ENCODE data around the gene KRTAP5-6. TPM values are rescaled to one million over a fixed set of nuclear protein-coding genes. Genes with fewer than 3 reads are reported as not detected.

The KRTAP5-6 gene
- polyA plus RNA-seq, 1 donor (not counting 4 experiments of a cell fraction or from before 2014, with no cell fraction given): not detected

GRCh38 chr11:1728931-1729691 is 32.1 kb downstream of the KRTAP5-6 start:
- DNase-seq (ENCODE audit: low read depth, low spot score) (no peak), FAIRE-seq (no peak)
- Histone ChIP-seq H3K27ac (ENCODE audit: control insufficient read depth, insufficient read depth, low read length) (no peak overlapping the region), H3K4me1 (ENCODE audit: control insufficient read depth, extremely low read depth, insufficient read depth, low read length) (no peaks in the 10 kb centered on the region), H4K20me1 (ENCODE audit: control insufficient read depth, extremely low read depth, insufficient read depth, low read length) (no peaks in the 10 kb centered on the region), H3K4me3 (ENCODE audit: control insufficient read depth in 2 of 3, extremely low read depth in 1 of 3, insufficient read depth in 2 of 3, low read depth in 1 of 3, low read length in 3 of 3) (no peak overlapping the region), H2AFZ (ENCODE audit: control insufficient read depth, low read length) (no peak overlapping the region), H3K36me3 (ENCODE audit: control insufficient read depth in 2 of 2, extremely low read depth in 1 of 2, insufficient read depth in 2 of 2, low read length in 2 of 2) (no peaks in the 10 kb centered on the region), H3K79me2 (ENCODE audit: control insufficient read depth, insufficient read depth, low read length) (no peaks in the 10 kb centered on the region), H3K4me2 (ENCODE audit: control insufficient read depth, extremely low read depth, insufficient read depth, low read depth, low read length) (no peak overlapping the region), H3K9ac (ENCODE audit: control insufficient read depth, extremely low read depth, insufficient read depth, low read length) (no peak overlapping the region), H3K9me1 (ENCODE audit: control insufficient read depth, extremely low read depth, insufficient read depth, low read length) (no peaks in the 10 kb centered on the region), H3K27me3 (ENCODE audit: control insufficient read depth, extremely low read depth, insufficient read depth, low read length) (peaks cover 49% of the 10 kb centered on the region), H3K9me3 (ENCODE audit: control insufficient read depth, low read depth, low read length) (no peaks in the 10 kb centered on the region)
- TF ChIP-seq EZH2 (IDR thresholded peaks at IDR 0.05; ENCODE audit: low read length) (no peak), CTCF (optimal IDR thresholded peaks at IDR 0.05 in 1 of 3, IDR thresholded peaks at IDR 0.05 in 1 of 3, conservative IDR thresholded peaks at IDR 0.05 in 1 of 3; ENCODE audit: extremely low read depth in 1 of 3, insufficient read depth in 2 of 3, low read length in 3 of 3) (no peak)
- dilution Hi-C loops (cut with MboI; ENCODE audit: extremely low pct_ligation_motif_present, low sequenced_read_pairs): no loop called here

GRCh38 chr11:1729692-1730011 is 32.7 kb downstream of the KRTAP5-6 start:
- H3K4me2 ChIP-seq (ENCODE audit: control insufficient read depth, extremely low read depth, insufficient read depth, low read depth, low read length): no peak overlapping the region
- DNase-seq (ENCODE audit: low read depth, low spot score): no peak
- no peaks in the 10 kb centered on the region for H3K9me3 ChIP-seq (ENCODE audit: control insufficient read depth, low read depth, low read length)
- H3K9me1 ChIP-seq (ENCODE audit: control insufficient read depth, extremely low read depth, insufficient read depth, low read length): no peaks in the 10 kb centered on the region
- dilution Hi-C loops (cut with MboI; ENCODE audit: extremely low pct_ligation_motif_present, low sequenced_read_pairs): no loop called here
- no peaks in the 10 kb centered on the region for H3K4me1 ChIP-seq (ENCODE audit: control insufficient read depth, extremely low read depth, insufficient read depth, low read length)
- no peaks in the 10 kb centered on the region for H4K20me1 ChIP-seq (ENCODE audit: control insufficient read depth, extremely low read depth, insufficient read depth, low read length)
- H3K9ac ChIP-seq (ENCODE audit: control insufficient read depth, extremely low read depth, insufficient read depth, low read length): no peak overlapping the region
- H3K79me2 ChIP-seq (ENCODE audit: control insufficient read depth, insufficient read depth, low read length): no peaks in the 10 kb centered on the region
- FAIRE-seq: no peak
- no peak overlapping the region for H2AFZ ChIP-seq (ENCODE audit: control insufficient read depth, low read length)
- H3K27ac ChIP-seq (ENCODE audit: control insufficient read depth, insufficient read depth, low read length): no peak overlapping the region
- peaks cover 53% of the 10 kb centered on the region for H3K27me3 ChIP-seq (ENCODE audit: control insufficient read depth, extremely low read depth, insufficient read depth, low read length)
- TF ChIP-seq CTCF (optimal IDR thresholded peaks at IDR 0.05 in 1 of 3, IDR thresholded peaks at IDR 0.05 in 1 of 3, conservative IDR thresholded peaks at IDR 0.05 in 1 of 3; ENCODE audit: extremely low read depth in 1 of 3, insufficient read depth in 2 of 3, low read length in 3 of 3) (no peak), EZH2 (IDR thresholded peaks at IDR 0.05; ENCODE audit: low read length) (no peak)
- H3K4me3 ChIP-seq (ENCODE audit: control insufficient read depth in 2 of 3, extremely low read depth in 1 of 3, insufficient read depth in 2 of 3, low read depth in 1 of 3, low read length in 3 of 3): no peak overlapping the region
- H3K36me3 ChIP-seq (ENCODE audit: control insufficient read depth in 2 of 2, extremely low read depth in 1 of 2, insufficient read depth in 2 of 2, low read length in 2 of 2): no peaks in the 10 kb centered on the region
